GM19351 (cell line): Measurements from ENCODE around the gene RHOG.

ENCODE experiments used
- ATAC-seq: cut with Tn5 transposase; IDR thresholded peaks from one replicate; pipeline ENCODE4 v1.9.1; 2021; ENCODE audit warnings: mild to moderate bottlenecking, moderate library complexity; ENCODE audit not compliant: unreplicated experiment

Gene RHOG

DNA sequence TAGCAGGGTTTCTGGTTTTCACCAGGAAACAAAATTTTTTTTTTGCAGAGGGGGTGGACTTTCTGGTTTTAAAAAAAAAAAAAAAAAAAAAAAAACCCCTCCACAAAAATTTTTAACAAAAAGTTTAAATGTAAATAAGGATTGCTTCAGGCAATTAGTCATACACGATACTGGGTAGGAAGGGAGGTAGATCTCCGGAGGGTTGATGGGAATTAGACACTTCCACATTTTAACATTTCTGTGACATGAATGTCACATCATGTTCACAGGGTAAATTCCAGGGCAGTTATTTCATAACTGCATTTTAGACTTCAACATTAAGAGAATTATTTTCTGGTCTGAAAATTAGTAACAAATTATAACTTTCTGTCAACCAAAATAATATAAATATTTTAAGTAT, 59.3 kb downstream of the RHOG start:
- ATAC-seq, result no peak
